Measurements from ENCODE around the gene TMOD1.

Gene TMOD1

DNA sequence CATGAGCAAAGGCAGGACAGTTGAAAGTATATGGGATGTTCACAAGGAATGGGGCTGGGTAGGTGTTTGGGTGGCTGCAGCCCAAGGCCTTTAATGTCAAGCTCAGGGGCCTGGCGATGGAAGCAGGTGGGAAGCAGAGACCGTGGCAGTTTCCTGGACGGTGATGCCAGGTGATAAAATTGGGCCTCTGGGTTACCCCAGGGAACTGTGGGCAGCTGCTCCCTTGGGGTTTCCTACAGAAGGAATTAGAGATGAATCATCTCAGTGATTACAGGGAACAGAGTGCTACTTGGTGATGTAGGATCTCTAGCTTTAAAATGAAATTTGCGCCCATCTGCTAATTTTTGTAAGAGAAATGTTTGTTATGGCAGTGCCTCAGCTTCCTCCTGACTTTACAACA is 92.5 kb downstream of the TMOD1 start:
- no peak overlapping the region for H3K27ac ChIP-seq
- TF ChIP-seq, protein P1, sequence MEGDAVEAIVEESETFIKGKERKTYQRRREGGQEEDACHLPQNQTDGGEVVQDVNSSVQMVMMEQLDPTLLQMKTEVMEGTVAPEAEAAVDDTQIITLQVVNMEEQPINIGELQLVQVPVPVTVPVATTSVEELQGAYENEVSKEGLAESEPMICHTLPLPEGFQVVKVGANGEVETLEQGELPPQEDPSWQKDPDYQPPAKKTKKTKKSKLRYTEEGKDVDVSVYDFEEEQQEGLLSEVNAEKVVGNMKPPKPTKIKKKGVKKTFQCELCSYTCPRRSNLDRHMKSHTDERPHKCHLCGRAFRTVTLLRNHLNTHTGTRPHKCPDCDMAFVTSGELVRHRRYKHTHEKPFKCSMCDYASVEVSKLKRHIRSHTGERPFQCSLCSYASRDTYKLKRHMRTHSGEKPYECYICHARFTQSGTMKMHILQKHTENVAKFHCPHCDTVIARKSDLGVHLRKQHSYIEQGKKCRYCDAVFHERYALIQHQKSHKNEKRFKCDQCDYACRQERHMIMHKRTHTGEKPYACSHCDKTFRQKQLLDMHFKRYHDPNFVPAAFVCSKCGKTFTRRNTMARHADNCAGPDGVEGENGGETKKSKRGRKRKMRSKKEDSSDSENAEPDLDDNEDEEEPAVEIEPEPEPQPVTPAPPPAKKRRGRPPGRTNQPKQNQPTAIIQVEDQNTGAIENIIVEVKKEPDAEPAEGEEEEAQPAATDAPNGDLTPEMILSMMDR (IDR thresholded peaks at IDR 0.05) = no peak

DNA sequence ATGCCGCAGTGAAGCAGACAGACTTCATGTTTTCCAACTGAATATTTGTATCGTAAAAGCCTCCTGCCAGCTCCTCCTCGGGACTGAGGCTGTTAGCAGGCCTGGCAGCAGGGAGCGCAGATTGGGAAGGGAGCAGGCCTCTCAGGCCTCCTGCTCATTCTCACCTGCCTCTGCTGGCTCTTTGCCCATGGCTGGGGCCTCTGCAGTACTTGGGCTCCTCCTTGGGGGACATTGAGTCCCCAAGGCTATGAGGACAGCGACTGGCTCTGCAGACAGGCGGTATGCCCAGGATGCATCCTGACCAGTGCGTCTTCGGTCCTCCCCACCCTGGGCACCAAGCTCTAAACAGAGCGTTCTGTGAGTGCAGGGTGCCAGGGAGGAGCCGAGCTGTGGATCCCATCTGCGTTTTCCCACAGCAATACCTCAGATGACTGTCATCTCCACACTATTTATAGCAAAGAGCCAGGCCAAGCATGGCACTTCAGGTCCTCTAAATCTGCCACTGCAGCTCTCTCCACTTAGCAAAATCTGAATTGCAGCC is 93.0 kb downstream of the TMOD1 start:
- TF ChIP-seq, protein P1 (IDR thresholded peaks at IDR 0.05) = no peak
- TF ChIP-seq ZFX (IDR thresholded peaks at IDR 0.05; ENCODE audit: borderline replicate concordance) = no peak
- H3K27ac ChIP-seq = no peak overlapping the region

DNA sequence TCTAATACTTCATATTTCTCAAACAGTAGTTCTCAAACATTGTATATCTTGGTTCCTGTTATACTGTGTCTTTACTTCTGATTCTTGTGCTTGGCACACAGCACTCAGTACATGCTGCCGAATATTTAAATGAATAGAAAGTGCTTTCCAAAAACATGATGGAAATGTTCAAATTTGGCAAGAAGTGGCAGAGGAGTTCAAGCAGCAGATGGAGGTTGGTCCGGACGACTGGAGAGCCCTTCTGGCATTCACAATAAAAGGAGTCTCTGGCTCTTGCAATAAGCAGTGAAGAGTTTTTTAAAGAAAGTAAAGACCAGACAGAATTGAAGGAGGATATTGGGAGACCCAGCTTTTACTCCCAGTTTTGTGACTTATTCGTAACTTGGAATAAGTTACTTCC is 95.4 kb downstream of the TMOD1 start:
- TF ChIP-seq ZFX (IDR thresholded peaks at IDR 0.05; ENCODE audit: borderline replicate concordance) = no peak
- TF ChIP-seq, protein P1 (IDR thresholded peaks at IDR 0.05) = no peak
- H3K27ac ChIP-seq = no peak overlapping the region

DNA sequence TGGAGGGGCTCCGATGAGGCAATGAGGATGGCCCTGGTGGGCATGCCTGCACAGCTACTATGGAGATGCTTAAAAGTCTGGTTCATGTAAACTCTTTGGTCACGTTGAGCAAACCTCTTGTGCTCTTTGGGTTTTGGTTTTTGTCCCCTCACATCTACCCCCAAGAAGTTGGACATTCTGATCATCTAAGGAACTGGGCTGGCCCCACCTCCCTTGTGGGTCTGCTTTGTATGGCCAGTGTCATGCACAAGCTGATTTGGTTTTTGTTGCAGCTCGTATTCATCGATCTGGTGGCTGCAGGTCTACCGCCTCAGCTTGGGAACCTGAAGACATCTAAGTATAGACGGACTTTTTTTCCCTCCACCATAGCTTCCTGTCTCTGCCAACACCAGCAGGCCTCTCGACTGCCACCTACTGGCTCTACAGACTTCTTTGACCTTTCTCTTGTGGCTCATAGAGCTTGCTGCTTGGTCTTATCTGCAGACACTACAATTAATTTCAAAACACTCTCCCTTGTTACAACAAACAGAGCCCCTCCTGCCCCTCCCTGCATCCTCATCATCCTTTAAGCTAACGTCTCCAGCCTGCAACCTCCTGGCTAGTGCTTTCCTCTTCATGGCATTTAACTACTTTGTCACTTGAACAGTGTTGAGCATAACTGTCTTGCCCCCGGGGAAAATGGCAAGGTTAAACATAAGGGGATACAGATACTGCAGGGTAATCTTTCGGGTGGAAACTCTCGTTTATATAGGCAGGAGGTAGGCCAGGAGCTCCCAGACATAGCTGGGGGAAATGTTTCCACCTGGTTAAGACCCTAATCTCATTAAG is 97.2 kb downstream of the TMOD1 start:
- TF ChIP-seq, protein P1 (IDR thresholded peaks at IDR 0.05) = peak; percentile 96
- TF ChIP-seq ZFX (IDR thresholded peaks at IDR 0.05; ENCODE audit: borderline replicate concordance) = no peak
- no peak overlapping the region for H3K27ac ChIP-seq

DNA sequence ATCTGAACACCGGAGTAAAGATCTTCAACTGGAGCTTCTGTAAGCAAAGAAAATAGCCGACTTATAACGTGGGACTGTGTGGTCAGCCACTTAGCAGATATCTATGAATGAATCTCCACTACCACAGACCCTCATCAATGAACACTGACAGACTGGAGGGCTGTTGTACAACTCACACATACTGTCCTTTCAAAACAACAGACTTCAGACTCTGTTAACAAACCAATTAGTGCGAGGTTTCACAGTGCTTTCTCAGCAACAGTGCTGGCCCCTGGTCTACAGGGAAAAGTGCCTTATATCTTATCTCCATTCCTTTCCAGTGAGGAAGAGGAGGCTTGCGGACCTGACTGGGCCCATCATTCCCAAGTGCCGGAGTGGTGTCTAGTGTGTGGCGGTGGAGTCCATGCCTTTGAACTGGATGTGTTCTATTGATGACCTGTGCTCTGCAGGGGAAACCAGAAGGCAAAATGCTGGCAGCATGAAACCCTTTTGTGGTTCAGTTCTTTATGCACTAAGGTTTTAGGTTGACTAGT is 97.9 kb downstream of the TMOD1 start:
- TF ChIP-seq ZFX (IDR thresholded peaks at IDR 0.05; ENCODE audit: borderline replicate concordance) = no peak
- TF ChIP-seq, protein P1 (IDR thresholded peaks at IDR 0.05) = no peak
- no peak overlapping the region for H3K27ac ChIP-seq

DNA sequence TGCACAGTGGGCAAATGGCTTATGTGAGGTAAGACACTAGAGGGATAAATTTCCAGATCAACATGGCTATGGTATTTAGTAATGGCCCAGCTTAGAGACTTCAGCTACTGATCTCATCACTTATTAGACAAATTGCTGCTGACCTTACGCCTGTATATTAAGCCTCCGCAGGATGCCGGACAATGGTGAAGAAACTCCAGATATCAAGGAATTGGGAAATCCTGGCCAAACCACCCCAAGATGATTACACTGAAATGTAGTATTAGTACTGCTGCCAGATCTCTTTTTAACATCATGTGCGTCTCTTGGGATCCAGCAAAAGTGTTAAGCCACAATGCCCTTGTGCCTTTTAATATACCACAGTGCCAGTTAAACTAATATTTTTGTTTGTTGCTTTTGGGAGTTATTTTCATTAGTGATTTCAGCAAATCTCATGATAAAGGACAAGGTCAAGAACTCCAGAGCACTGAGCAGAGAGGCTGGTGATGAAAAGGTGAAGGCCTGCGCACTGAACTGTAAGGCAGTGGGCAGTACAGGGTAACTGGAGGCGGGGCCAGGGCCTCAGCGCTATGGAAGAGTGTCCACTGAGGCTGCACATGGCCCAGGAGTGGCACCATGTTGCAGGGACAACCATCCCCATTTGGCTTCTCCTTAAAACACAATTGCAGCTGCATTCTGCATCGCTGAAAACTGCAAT is 99.2 kb downstream of the TMOD1 start:
- TF ChIP-seq ZFX (IDR thresholded peaks at IDR 0.05; ENCODE audit: borderline replicate concordance) = no peak
- TF ChIP-seq, protein P1 (IDR thresholded peaks at IDR 0.05) = no peak

More for the DNA sequence above, 99.2 kb downstream of the TMOD1 start:
- no peak overlapping the region for H3K27ac ChIP-seq

Data from 22Rv1 (cell line).